Colonic mucosa (tissue), 4 donors: ENCODE data around the gene SHMT2. TPM values are rescaled to one million over a fixed set of nuclear protein-coding genes. Genes with fewer than 3 reads are reported as not detected.
"Not testable (repeated sequence)": the region's sequence is repeated elsewhere in the genome, so short reads cannot be mapped to it uniquely, and the experiment has no call there.

ENCODE experiments used
- DNase-seq: peaks from one replicate; pipeline ENCODE4 v3.0.0-alpha.2; 2020
- H3K27ac ChIP-seq: fragments of 200-600 bp; one replicate; pipeline ENCODE4 v1.8.0; 2021
- H3K27me3 ChIP-seq: fragments of 200-600 bp; one replicate; pipeline ENCODE4 v1.8.0; 2021
- H3K36me3 ChIP-seq: fragments of 200-600 bp; one replicate; pipeline ENCODE4 v1.8.0; 2021
- H3K4me1 ChIP-seq: fragments of 200-600 bp; one replicate; pipeline ENCODE4 v1.8.0; 2021; ENCODE audit warnings: mild to moderate bottlenecking
- H3K4me3 ChIP-seq: fragments of 200-600 bp; one replicate; pipeline ENCODE4 v1.8.0; 2021
- H3K9ac ChIP-seq, 2 donors: one replicate each; pipeline ENCODE4 v1.7.0; 2013; ENCODE audit warnings: control low read depth in 2 of 2, low read depth in 2 of 2, low read length in 2 of 2
- H3K9me3 ChIP-seq: fragments of 200-600 bp; one replicate; pipeline ENCODE4 v1.8.0; 2021
- CTCF ChIP-seq: fragments of 200-600 bp; IDR thresholded peaks from one replicate; pipeline ENCODE4 v1.8.0; 2022; ENCODE audit warnings: antibody characterized with exemption, mild to moderate bottlenecking
- intact Hi-C: fragments of 100-400 bp; cut with DNase I; formaldehyde crosslinking; loops from one replicate; pipeline ENCODE4 v1.14.1; 2022
- total RNA-seq, 2 donors: library from RNA; stranded (reverse); fragmentation: NEBNext Ultra II Directional in 1 of 2; extraction: Animal tissue kit (Norgen Biotek cat#: 25700) in 1 of 2; gene quantifications; one replicate each; pipeline ENCODE4 v1.2.1, GENCODE V29; 2021
- donor health status: healthy.
- donor health status: DM: no; HTN: no; CAD: no.
- donor health status: DM: no; HTN: no; CAD: no.

SHMT2 gene
- total RNA-seq, 2 donors from 2014 or later = 69.4 to 160 TPM

- intact Hi-C loops = no loop called here
- DNase-seq = no peak
- H3K9ac ChIP-seq = no peak overlapping the region
- H3K27me3 ChIP-seq = no peaks in the 10 kb centered on the region
- no peaks in the 10 kb centered on the region for H3K4me1 ChIP-seq
- no peak for TF ChIP-seq CTCF
- H3K4me3 ChIP-seq = no peak overlapping the region
- H3K9me3 ChIP-seq = no peaks in the 10 kb centered on the region
- H3K27ac ChIP-seq = no peak overlapping the region
- peaks cover 12% of the 10 kb centered on the region for H3K36me3 ChIP-seq
Observed at GRCh38 chr12:57272337-57273151, 43.0 kb downstream of the SHMT2 start.

- no peak for TF ChIP-seq CTCF
- no peaks in the 10 kb centered on the region for H3K27me3 ChIP-seq
- intact Hi-C loops = no loop called here
- no peaks in the 10 kb centered on the region for H3K4me1 ChIP-seq
- H3K27ac ChIP-seq = no peak overlapping the region
- H3K9ac ChIP-seq = no peak overlapping the region
- DNase-seq = no peak
- no peak overlapping the region for H3K4me3 ChIP-seq
- H3K36me3 ChIP-seq = peaks cover 4% of the 10 kb centered on the region
- no peaks in the 10 kb centered on the region for H3K9me3 ChIP-seq
Observed at GRCh38 chr12:57273516-57273915, 44.0 kb downstream of the SHMT2 start.

GRCh38 chr12:57276233-57276632 lies 46.7 kb downstream of the SHMT2 start:
- DNase-seq, H3K4me1 ChIP-seq, intact Hi-C loops, H3K4me3 ChIP-seq, H3K9me3 ChIP-seq, H3K27ac ChIP-seq, H3K27me3 ChIP-seq, H3K36me3 ChIP-seq, H3K9ac ChIP-seq: not testable (repeated sequence)

GRCh38 chr12:57276935-57277563 lies 47.5 kb downstream of the SHMT2 start:
- H3K27me3 ChIP-seq = no peaks in the 10 kb centered on the region
- peaks cover 5% of the 10 kb centered on the region for H3K4me1 ChIP-seq
- H3K27ac ChIP-seq = no peak overlapping the region
- peak; percentile 34 for DNase-seq
- TF ChIP-seq CTCF = peak; percentile 18
- no peaks in the 10 kb centered on the region for H3K9me3 ChIP-seq
- intact Hi-C loops = no loop called here
- no peak overlapping the region for H3K4me3 ChIP-seq
- no peaks in the 10 kb centered on the region for H3K36me3 ChIP-seq
- H3K9ac ChIP-seq = no peak overlapping the region

- H3K4me1 ChIP-seq = peaks cover 5% of the 10 kb centered on the region
- no peak overlapping the region for H3K9ac ChIP-seq
- no peaks in the 10 kb centered on the region for H3K36me3 ChIP-seq
- H3K27me3 ChIP-seq = no peaks in the 10 kb centered on the region
- H3K27ac ChIP-seq = no peak overlapping the region
- no peak for TF ChIP-seq CTCF
- H3K9me3 ChIP-seq = no peaks in the 10 kb centered on the region
- no peak overlapping the region for H3K4me3 ChIP-seq
- intact Hi-C loops = no loop called here
- DNase-seq = no peak
Observed at GRCh38 chr12:57278465-57279381, 49.2 kb downstream of the SHMT2 start.
